Measurements from ENCODE around the gene MIB2. TPM values are rescaled to one million over a fixed set of nuclear protein-coding genes. Genes with fewer than 3 reads are reported as not detected.
A peak's percentile ranks its signal among the peaks of the same experiment; 100 is the strongest.
"Not testable (repeated sequence)": the region's sequence is repeated elsewhere in the genome, so short reads cannot be mapped to it uniquely, and the experiment has no call there.

Gene MIB2
- total RNA-seq, 2 donors from 2014 or later = 56.4 to 58.1 TPM

- intact Hi-C loops (cut with DNase I); ATAC-seq: not testable (repeated sequence)
- peak; percentile 16 for DNase-seq
Observed at GRCh38 chr1:1636621-1637478, 21.6 kb downstream of the MIB2 start.

- ATAC-seq; intact Hi-C loops (cut with DNase I): not testable (repeated sequence)
- DNase-seq = peak; percentile 4
Observed at GRCh38 chr1:1637479-1637875, 22.2 kb downstream of the MIB2 start.

DNA sequence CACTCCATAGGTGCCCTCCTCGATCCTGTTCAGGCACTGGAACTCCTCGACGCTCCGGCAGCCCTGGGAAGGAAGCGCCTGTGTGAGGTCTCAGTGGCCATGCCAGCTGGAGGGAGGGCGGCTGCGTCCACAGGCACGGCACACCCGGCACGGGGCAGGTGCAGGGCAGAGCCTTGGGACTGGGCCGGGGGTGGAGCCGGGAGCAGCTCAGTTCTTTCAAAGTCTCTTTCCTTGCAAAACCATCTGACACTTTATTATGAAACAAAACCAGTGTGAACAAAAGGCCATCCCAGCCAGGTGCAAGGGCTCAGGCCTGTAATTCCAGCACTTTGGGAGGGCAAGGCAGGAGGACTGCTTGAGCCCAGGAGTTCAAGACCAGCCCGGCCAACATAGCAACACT is 23.2 kb downstream of the MIB2 start:
- peak in 1 of 2 donors; percentile 8 for ATAC-seq
- DNase-seq; intact Hi-C loops (cut with DNase I): not testable (repeated sequence)

- ATAC-seq; intact Hi-C loops (cut with DNase I); DNase-seq: not testable (repeated sequence)
Observed at GRCh38 chr1:1639368-1639767, 24.1 kb downstream of the MIB2 start.

- intact Hi-C loops (cut with DNase I); DNase-seq; ATAC-seq: not testable (repeated sequence)
Observed at GRCh38 chr1:1640081-1640480, 24.8 kb downstream of the MIB2 start.

DNA sequence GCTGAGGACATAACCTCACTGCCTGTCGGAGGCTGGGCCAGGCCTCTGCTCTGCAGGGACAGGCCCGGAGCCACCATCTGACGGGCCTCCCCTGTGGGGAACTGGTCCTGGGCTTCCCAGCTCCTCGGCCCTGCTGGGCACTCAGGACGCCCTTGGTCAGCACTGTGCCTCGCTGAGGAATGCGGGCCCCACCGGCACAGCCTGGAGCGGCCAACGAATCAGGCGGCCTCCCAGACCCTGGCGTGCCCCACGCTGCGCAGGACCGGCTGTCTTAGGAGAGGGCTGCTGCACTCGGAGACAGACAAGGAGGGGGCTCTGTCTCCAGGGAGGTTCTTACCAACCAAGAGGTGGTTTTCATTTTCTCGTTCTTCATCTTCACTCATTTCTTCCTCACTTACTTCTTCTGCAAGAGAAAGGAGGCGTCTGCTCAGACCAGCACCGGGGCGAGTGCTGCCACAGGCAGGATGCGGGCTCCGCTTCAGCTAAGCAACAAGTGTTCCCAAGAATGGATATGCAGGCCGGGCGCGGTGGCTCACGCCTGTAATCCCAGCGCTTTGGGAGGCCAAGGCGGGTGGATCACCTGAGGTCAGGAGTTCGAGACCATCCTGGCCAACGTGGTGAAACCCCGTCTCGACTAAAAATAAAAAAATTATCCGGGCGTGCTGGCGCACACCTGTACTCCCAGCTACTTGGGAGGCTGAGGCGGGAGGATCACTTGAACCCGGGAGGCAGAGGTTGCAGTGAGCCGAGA is 25.6 kb downstream of the MIB2 start:
- intact Hi-C loops (cut with DNase I); ATAC-seq; DNase-seq: not testable (repeated sequence)

GRCh38 chr1:1646326-1646725 is 31.0 kb downstream of the MIB2 start:
- DNase-seq; ATAC-seq; intact Hi-C loops (cut with DNase I): not testable (repeated sequence)

- peak in 1 of 2 donors; percentile 32 for ATAC-seq
- intact Hi-C loops (cut with DNase I) = not testable (repeated sequence)
Observed at GRCh38 chr1:1647567-1648241, 32.4 kb downstream of the MIB2 start.

GRCh38 chr1:1648265-1648664 is 33.0 kb downstream of the MIB2 start:
- DNase-seq; ATAC-seq; intact Hi-C loops (cut with DNase I): not testable (repeated sequence)

More at GRCh38 chr1:1647567-1648241, 32.4 kb downstream of the MIB2 start:
- DNase-seq = not testable (repeated sequence)

DNA sequence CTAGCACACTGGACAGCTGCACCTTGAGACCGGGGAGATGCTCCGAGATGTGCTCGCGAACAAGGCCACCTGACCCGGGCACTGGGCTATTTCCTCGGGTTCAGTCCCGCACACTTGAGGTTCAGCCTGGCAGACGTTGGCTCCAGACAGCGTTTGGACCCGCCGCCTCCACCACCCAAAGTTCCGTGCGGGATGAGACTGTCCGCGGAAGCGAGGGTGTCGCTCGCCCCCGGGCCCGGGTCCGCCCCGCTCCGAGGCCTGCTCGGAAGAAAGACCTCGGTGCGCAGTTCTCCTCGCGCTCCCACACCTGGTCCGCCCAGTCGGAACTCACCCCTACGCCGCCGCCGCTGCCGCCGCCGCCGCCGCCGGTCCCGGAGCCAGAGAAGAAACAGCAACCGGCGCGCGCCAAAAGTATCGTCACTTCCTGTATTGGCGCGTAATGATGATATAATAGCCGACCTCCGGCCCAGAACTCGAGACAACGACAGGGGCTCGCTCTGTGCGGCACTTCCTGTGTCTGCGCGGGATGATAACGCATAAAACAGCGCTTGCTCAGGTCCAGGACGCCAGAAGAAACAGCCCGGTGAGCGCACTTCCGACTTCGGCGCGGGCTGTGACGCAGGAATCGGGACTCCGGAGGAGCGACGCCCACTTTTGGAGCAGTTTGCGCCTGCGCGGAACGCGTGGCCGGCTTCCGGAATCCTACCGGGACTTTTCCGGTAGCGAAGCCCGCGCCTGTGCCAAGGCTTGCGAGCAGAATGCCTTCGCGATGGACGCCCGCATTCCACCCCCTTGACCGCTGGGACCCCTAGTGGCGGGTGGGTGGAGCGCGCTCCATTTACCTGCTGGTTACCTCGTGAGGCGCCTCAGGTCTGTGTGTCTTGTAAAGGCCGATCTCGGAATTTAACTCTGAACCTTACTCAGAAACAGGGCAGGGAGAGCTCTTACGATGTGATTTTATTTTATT is 43.6 kb downstream of the MIB2 start, which contains the start of gene CDK11B:
TSS of gene CDK11B (minus strand) at position 422 of the 967 bp plus-strand sequence. CDS start 1,519 bp downstream, outside the sequence.
- DNase-seq = peak; percentile 96
- intact Hi-C loops (cut with DNase I) = not testable (repeated sequence)
- peak; percentile 90 to 93 for ATAC-seq

DNA sequence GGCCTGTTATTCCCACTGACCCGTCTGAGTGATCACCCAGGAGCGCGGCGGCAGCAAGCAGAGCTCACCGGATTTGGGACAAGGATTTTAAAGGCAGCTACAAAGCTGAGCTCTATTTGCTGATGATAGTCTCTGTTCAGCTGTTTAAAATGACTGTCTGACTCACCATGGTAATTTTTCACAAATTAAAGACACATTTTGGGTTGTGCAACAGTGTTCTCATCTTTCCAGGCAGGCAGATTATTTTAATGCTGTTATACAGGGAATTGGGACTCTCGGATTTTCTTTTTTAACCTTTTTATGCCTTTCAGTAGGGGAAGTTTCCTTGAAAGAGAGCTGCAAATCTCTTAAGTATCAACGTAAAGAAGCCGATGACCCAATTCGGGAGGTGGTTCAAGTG is 47.1 kb downstream of the MIB2 start:
- intact Hi-C loops (cut with DNase I); DNase-seq; ATAC-seq: not testable (repeated sequence)

DNA sequence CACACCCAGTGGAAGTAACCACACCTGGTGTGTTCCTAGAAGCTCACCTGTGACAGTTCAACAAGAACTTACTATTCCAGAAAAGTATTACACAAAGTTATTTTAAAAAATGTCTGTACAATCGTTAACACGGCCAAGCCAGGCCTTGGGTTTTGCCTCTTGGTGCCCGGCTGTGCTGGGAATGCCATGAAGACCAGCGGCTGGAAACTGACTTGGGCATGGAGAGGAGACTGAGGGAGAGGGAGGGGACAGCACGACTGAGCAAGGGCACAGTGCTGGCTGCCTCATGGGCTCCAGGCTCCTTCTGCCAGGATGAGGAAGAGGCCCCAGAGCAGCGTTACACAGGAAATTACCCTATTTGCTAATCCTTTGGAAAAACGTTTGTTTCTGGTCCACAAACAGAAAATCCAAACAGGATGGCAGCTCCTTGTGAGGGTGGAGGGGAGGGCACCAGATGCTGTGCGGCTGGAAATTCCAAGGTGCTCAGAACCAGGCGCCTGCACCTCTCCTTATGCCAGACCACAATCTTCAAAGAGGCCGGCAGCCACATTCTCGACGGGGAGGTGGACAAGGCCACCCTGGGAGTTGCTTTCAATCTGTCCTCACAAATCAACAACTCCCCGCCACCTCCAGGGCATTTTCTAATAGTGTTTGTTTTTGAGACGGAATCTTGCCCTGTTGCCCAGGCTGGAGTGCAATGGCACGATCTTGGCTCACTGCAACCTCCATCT is 47.7 kb downstream of the MIB2 start:
- DNase-seq; ATAC-seq; intact Hi-C loops (cut with DNase I): not testable (repeated sequence)

GRCh38 chr1:1664318-1664717 is 49.0 kb downstream of the MIB2 start:
- intact Hi-C loops (cut with DNase I); ATAC-seq; DNase-seq: not testable (repeated sequence)

DNA sequence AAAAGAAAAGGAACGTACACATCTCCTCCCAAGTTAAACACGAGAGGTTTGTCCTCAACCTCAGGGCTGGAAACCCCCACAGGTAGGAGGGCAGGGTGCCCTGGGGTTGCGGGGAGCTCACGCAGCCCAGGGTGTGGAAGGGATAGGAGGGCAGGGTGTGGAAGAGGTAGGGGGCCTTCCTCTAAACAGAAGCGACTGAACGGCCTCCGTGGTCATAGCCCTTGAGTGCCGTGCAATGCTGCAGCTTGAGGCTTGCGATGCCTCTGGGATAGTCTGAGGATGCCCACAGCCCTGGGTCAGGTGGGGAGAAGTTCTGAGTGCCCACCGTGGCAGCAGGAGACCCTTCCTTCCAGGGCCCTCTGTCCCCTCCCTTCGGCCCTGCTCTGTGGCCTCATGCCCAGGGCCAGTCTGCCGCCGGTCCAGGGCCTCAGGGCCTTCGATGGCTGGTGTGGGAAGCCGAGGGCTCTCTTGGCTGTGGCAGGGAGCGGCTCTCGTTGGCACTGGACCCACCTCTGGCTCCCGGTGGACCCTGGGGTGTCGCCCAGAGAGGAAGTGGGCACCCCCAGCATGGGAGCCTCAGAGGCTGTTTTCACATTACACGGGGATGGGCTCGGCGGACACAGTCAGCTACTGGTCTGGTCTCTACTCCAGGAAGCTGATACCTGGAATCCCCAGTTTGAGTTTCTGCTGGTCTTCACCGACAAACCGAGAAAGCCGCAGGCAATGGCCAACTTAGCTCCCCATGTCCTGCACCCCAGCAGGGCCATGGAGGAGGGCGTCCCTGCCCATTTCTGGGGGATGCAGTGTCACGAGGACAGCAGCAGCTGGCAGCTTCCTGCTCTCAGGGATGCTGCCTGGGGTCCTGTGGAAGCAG is 49.9 kb downstream of the MIB2 start:
- ATAC-seq (no peak), DNase-seq (no peak)
- intact Hi-C loops (cut with DNase I) = no loop called here

DNA sequence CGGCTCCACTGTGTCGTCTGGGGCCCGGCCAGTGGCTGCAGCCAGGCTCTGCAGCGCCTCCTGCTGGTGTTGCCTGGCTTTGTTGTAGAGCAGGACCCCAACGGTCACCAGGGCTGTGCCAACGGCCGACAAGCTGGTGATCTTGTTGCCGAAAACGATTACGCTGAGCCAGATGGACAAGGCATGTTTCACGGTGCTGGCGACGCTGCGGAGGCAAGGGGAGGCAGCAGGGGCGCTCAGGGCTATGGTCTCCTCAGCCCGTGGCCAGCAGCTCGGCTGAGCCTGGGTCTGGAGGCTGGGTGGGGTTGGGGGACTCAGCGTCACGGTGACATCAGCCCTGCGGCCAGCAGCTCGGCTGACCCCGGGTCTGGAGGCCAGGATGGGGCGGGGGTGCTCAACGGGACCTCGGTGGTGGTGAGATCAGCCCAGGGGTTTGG is 50.5 kb downstream of the MIB2 start:
- DNase-seq = no peak
- no peak for ATAC-seq
- intact Hi-C loops (cut with DNase I) = no loop called here

GRCh38 chr1:1666526-1666925 is 51.2 kb downstream of the MIB2 start:
- DNase-seq = no peak
- no peak for ATAC-seq
- intact Hi-C loops (cut with DNase I) = no loop called here

Data from left cardiac atrium (tissue), 4 donors.